ENCODE results near the gene SLX1A. TPM values are rescaled to one million over a fixed set of nuclear protein-coding genes. Genes with fewer than 3 reads are reported as not detected.

The SLX1A gene
- total and polyA plus RNA-seq, 10 of the 15 experiments (the other 5 are each of a cell fraction or from before 2014, with no cell fraction given), result 2.5 to 123 (median 28.9) TPM

DNA sequence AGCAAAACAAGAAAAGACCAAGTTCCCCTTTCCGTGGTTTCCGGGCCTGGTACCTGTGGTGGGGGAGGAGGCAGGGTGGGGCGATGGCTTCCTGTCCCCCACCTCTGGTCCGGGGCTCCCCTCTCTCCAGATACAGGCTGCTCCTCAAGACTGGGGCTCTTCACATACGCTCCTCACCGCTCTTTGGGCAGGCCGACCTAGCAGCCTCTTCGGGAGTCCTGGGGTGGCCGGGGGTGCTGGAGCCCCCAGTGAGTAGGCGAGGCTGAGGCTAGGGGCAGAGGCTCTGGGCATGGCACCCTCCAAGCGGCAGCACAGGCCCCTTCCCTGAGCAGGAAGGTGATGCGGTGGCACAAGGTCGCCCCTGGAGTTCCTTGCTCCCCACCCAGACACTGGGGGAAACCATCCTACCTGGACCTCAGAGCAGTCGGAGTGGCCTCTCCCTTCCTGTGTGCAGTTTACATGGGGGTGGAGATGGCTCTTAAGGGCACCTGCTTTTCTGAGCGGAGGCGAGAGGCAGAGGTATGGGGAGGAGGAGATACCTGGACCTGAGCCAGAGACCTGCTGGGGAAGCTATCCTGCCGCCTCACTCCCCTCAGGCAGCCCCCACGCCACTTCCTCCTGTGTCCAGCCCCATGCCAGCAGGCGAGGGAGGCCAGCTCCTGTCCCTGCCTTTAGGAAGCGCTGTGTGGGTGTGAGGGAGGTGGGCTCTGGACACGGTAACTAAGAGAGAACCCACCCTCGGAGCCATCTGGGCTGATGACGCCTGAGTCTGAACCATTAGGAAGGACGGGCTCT is 9.4 kb upstream of the SLX1A start (continued):
- TF ChIP-seq ETV6 (conservative IDR thresholded peaks at IDR 0.05 in 1 of 2, IDR thresholded peaks at IDR 0.05 in 1 of 2; ENCODE audit: borderline replicate concordance in 1 of 2, low read depth in 1 of 2) (peak in 1 of 2 experiments; percentile 92; a peak in 2 of 4 replicates), POLR2A (IDR thresholded peaks at IDR 0.05; ENCODE audit: low read depth, low read length) (peak; percentile 89), SMC3 (IDR thresholded peaks at IDR 0.05; ENCODE audit: borderline replicate concordance, low read length) (no peak), IRF4 (IDR thresholded peaks at IDR 0.05; ENCODE audit: low read depth, low read length) (0 out of 2 replicates have a peak, but pooled peaks have one; percentile 47), HDGF (IDR thresholded peaks at IDR 0.05) (peak; percentile 66), TCF3 (IDR thresholded peaks at IDR 0.05; ENCODE audit: borderline replicate concordance, insufficient read depth, low read depth, low read length) (0 out of 2 replicates have a peak, but pooled peaks have one; percentile 46), MTA2 (IDR thresholded peaks at IDR 0.05; ENCODE audit: low read depth) (peak; percentile 64; the same call in 1 of the 2 replicates), CREM (IDR thresholded peaks at IDR 0.05; ENCODE audit: low read depth) (peak; percentile 55; the same call in 1 of the 2 replicates), POLR2AphosphoS2 (IDR thresholded peaks at IDR 0.05; ENCODE audit: low read depth, low read length) (0 out of 2 replicates have a peak, but pooled peaks have one; percentile 67), TBL1XR1 (IDR thresholded peaks at IDR 0.05; ENCODE audit: low read depth, low read length) (peak; percentile 45; the same call in 1 of the 2 replicates), PML (IDR thresholded peaks at IDR 0.05; ENCODE audit: low read length) (no peak), SMAD5 (IDR thresholded peaks at IDR 0.05; ENCODE audit: low read depth) (peak; percentile 83), MYB (IDR thresholded peaks at IDR 0.05; ENCODE audit: borderline replicate concordance, low read depth, low read length) (no peak), ZZZ3 (IDR thresholded peaks at IDR 0.05; ENCODE audit: control insufficient read depth, insufficient read length, low read depth) (no peak), CBFB (IDR thresholded peaks at IDR 0.05; ENCODE audit: low read depth) (peak; percentile 57; the same call in 1 of the 2 replicates), DPF2 (IDR thresholded peaks at IDR 0.05) (peak; percentile 29; the same call in 1 of the 2 replicates), EP300 (IDR thresholded peaks at IDR 0.05; ENCODE audit: borderline replicate concordance in 1 of 2, control insufficient read depth in 1 of 2, low read depth in 2 of 2, low read length in 2 of 2) (peak in 1 of 2 experiments; percentile 60; a peak in 1 of 4 replicates), BCL11A (IDR thresholded peaks at IDR 0.05; ENCODE audit: low read depth, low read length) (peak; percentile 31; the same call in 1 of the 2 replicates)
- TF ChIP-seq, protein P1, sequence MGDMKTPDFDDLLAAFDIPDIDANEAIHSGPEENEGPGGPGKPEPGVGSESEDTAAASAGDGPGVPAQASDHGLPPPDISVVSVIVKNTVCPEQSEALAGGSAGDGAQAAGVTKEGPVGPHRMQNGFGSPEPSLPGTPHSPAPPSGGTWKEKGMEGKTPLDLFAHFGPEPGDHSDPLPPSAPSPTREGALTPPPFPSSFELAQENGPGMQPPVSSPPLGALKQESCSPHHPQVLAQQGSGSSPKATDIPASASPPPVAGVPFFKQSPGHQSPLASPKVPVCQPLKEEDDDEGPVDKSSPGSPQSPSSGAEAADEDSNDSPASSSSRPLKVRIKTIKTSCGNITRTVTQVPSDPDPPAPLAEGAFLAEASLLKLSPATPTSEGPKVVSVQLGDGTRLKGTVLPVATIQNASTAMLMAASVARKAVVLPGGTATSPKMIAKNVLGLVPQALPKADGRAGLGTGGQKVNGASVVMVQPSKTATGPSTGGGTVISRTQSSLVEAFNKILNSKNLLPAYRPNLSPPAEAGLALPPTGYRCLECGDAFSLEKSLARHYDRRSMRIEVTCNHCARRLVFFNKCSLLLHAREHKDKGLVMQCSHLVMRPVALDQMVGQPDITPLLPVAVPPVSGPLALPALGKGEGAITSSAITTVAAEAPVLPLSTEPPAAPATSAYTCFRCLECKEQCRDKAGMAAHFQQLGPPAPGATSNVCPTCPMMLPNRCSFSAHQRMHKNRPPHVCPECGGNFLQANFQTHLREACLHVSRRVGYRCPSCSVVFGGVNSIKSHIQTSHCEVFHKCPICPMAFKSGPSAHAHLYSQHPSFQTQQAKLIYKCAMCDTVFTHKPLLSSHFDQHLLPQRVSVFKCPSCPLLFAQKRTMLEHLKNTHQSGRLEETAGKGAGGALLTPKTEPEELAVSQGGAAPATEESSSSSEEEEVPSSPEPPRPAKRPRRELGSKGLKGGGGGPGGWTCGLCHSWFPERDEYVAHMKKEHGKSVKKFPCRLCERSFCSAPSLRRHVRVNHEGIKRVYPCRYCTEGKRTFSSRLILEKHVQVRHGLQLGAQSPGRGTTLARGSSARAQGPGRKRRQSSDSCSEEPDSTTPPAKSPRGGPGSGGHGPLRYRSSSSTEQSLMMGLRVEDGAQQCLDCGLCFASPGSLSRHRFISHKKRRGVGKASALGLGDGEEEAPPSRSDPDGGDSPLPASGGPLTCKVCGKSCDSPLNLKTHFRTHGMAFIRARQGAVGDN (IDR thresholded peaks at IDR 0.05), result peak; percentile 1; the same call in 1 of the 2 replicates
- TF ChIP-seq, protein P2, sequence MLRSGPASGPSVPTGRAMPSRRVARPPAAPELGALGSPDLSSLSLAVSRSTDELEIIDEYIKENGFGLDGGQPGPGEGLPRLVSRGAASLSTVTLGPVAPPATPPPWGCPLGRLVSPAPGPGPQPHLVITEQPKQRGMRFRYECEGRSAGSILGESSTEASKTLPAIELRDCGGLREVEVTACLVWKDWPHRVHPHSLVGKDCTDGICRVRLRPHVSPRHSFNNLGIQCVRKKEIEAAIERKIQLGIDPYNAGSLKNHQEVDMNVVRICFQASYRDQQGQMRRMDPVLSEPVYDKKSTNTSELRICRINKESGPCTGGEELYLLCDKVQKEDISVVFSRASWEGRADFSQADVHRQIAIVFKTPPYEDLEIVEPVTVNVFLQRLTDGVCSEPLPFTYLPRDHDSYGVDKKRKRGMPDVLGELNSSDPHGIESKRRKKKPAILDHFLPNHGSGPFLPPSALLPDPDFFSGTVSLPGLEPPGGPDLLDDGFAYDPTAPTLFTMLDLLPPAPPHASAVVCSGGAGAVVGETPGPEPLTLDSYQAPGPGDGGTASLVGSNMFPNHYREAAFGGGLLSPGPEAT (IDR thresholded peaks at IDR 0.05; ENCODE audit: low read depth), result 0 out of 2 replicates have a peak, but pooled peaks have one; percentile 42

Measured in GM12878 (cell line).